HG03196 (cell line): ENCODE results near the gene CDC42EP2.
A peak's percentile ranks its signal among the peaks of the same experiment; 100 is the strongest.
"Not testable (repeated sequence)": the region's sequence is repeated elsewhere in the genome, so short reads cannot be mapped to it uniquely, and the experiment has no call there.

Experiments used
- ATAC-seq: cut with Tn5 transposase; IDR thresholded peaks from one replicate; pipeline ENCODE4 v1.9.1; 2021; ENCODE audit not compliant: unreplicated experiment

CDC42EP2 gene

GRCh38 chr11:65317025-65317786, 2.5 kb downstream of the CDC42EP2 start:
- ATAC-seq, result no peak

GRCh38 chr11:65320386-65321075, 5.9 kb downstream of the CDC42EP2 start:
- no peak for ATAC-seq

DNA sequence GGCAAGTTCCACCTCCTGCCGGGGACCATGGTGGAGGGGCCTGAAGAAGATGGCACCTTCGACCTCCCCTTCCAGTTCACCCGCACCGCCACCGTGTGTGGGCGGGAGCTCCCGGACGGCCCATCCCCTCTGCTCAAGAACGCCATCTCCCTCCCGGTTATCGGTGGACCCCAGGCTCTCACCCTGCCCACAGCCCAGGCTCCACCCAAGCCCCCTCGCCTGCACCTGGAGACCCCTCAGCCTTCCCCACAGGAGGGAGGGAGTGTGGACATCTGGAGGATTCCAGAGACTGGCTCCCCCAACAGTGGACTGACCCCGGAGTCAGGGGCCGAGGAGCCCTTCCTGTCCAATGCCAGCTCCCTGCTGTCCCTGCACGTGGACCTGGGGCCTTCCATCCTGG, 6.4 kb downstream of the CDC42EP2 start:
- ATAC-seq, result no peak

- no peak for ATAC-seq
Measured at GRCh38 chr11:65321828-65322485, 7.3 kb downstream of the CDC42EP2 start.

DNA sequence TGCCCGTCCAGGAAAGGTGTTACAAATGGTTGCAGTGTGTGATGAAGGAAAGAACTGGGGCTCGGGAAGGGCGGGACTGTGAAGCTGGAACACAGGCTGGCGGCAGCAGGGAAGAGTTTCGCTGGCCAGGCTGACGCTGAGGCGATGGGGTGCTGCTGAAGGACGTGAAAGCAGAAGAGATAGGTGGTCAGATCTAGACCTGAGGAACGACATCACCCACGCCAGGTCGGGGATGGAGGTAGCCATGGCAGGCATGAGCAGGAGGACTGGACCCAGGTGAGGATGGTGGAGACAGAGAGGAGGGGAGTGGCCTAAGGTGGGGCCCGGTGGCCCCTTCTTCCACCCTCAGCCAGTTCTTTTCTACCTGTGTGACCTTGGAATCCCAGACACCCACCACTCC, 9.1 kb downstream of the CDC42EP2 start:
- ATAC-seq, result no peak

DNA sequence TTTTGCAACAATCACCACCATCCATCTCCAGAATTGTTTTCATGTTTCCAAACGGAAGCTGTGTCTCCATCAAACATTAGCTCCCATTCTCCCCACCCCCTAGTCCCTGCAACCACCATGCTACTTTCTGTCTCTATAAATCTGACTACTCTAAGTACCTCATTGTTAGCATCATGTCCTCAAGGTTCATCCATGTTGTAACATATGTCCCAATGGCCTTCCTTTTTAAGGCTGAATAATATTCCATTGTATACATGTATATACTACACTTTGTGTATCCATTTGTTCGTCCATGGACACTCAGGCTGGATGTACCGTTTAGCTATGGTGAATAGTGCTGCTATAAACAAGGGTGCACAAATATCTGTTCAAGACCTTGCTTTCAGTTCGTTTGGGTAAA, 10.8 kb downstream of the CDC42EP2 start:
- no peak for ATAC-seq

- ATAC-seq, result no peak
Measured at GRCh38 chr11:65327021-65327420, 12.4 kb downstream of the CDC42EP2 start.

DNA sequence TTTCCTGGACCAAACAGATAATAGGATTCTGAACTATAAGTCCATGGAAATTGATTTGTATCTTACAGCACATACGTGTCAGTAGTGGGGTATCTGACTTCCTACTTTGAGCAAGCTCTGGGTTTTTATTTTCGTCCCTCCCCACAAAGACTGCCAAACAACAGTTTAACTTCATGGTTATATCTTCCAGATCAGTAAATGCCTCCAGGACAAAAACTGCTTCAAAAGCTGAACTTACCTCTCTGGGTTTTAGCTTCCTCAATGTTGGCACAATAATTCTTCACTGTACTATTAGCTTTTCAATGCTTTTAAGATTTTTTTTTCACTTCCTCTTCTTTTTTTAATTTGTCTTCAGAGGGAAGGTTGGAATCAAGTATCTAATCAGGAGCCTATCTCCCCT, 14.8 kb downstream of the CDC42EP2 start:
- no peak for ATAC-seq

DNA sequence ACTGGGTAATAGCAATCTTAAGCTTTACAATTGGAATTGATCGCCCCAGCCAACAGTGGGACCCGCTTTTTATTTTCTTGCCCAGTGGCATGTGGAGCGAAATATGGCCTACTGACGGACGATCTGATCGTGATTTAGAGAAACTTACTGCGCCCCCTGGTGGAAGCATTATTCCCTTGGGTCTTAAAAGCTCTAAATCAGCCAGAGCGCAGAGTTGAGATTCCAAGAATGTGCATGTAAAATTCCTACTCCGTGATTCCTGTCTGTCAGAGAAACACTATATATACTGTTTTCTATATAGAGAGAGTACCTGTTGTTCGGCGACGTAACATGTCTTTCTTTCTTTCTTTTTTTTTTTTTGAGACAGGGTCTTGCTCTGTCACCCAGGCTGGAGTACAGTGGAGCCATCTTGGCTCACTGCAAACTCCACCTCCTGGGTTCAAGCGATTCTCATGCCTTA, 15.3 kb downstream of the CDC42EP2 start:
- ATAC-seq, result no peak

- no peak for ATAC-seq
Measured at GRCh38 chr11:65330544-65330943, 15.9 kb downstream of the CDC42EP2 start.

- not testable (repeated sequence) for ATAC-seq
Measured at GRCh38 chr11:65332591-65332990, 17.9 kb downstream of the CDC42EP2 start.

DNA sequence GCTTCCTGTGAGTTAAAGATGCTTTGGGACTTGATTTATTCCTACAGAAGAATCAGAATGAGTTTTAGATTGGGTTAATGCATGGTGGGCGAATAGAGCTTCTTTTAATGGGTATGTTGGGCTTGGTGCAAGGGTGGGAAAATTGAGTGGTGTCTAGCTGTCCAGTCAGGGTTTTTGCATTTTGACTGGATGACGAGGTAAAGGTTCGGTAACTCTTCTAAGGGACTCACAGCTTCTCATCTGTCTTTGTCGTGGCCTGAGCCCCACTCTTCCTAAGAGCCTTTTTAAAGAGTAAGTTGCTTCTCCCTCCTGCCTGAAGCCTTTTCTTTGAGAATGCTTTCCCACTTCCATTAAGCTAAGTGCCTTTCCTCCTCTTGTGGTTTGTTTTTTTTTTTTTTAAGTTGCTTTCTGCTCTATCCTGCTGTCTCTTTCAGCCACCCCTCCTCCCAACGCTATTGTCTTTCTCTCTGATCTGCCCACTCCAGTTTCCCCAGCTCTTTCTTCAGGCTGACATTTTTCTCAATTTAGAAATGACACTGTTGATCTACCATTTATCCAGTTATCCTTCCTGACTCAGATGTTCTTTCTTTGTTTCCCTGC, 20.1 kb downstream of the CDC42EP2 start:
- ATAC-seq, result no peak

- no peak for ATAC-seq
Measured at GRCh38 chr11:65338676-65339075, 24.0 kb downstream of the CDC42EP2 start.

DNA sequence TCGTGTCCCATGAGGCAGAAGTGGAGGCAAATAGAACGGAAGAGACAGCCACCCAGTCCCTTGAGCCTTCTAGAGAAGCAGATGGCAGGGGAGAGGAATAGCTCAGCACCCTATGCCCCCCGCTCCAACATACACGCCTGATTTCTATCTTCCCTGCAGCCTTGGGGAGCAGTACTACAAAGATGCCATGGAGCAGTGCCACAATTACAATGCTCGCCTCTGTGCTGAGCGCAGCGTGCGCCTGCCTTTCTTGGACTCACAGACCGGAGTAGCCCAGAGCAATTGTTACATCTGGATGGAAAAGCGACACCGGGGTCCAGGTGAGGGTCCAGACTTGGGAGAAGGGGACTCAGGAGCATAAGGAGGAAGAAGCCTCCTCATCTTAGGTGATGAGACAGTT, 25.6 kb downstream of the CDC42EP2 start:
- no peak for ATAC-seq

DNA sequence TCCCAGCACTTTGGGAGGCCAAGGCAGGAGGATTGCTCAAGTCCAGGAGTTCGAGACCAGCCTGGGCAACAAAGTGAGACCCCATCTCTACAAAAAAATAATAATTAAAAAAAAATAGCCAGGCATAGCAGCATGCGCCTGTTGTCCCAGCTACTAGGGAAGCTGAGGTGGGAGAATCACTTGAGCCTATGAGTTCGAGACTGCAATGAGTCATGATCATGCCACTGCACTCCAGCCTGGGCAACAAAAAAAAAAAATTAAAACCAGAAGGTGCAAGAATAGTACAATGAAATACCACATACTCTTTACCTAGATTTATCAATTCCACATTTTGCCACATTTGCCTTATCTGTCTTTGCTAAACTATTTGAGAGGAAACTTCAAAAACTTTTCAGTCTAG, 27.2 kb downstream of the CDC42EP2 start:
- ATAC-seq, result no peak

DNA sequence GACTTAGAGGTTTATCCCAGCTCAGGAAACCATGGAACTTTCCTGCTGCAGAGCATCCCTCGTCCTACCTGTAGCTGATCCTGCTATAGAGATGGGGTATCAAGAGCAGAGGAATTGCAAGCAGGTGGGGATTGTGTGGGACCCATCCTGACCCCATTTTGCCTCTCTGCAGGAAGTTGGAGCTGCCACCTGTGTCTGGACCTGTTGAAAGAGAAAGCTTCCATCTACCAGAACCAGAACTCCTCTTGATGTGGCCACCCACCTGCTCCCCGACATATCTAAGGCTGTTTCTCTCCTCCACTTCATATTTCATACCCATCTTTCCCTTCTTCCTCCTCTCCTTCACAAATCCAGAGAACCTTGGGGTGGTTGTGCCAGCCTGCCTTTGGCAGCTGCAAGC, 36.8 kb downstream of the CDC42EP2 start:
- ATAC-seq, result no peak

DNA sequence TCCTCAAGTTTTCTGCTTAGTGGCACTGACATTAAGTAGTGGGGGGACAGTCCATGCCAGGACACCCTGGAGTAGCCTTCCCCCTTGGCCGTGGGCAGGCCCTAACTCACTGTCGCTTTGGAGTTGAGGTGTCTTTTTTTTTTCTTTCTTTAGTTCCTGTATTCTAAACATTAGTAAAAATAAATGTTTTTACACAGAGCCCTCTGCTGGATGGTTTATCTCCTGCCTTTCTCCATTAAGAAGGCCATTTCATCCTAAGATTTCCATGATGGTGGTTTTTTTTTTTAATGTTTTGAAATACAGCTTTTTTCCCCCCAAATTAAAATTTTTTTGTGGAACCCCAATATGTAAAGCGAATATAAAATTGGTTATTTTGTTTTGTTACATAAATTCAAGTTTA, 38.1 kb downstream of the CDC42EP2 start:
- ATAC-seq, result no peak

DNA sequence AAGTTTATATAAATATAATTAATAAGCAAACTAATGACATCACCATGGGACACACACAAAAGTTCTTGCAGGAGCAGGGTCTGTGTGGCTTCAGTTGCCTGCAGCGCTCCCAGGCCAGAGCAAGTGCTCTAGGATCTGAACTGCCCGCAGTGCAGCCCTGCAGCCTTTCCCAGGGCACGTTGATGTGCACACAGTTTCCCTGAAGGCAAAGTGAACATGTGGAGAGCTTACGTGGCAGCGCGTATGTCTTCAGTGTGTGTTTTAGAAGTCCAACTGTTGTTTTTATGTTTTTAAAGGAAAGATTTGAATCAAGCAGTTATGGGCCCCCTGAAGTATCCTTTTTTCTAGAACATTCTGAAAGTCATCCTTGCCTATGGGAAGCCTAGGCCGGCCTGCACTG, 38.7 kb downstream of the CDC42EP2 start:
- ATAC-seq, result no peak

DNA sequence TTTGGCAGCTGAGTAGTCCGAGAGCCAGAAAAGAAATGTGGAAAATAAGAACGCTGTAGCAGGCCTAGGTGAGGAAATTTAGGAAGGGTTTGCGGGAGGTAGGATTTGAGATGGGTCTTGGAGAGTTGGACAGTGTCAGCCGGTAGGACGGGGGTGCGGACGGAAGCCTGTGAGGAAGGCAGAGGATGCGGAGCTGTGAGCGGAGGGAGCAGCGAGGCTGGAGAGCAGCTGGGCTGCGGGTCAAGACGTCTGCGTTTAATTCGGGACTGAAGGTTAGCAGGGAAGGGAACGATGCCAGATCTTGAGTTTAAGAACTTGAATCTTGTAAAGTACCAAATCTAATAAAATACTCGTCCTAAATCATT, 39.2 kb downstream of the CDC42EP2 start:
- ATAC-seq, result no peak

DNA sequence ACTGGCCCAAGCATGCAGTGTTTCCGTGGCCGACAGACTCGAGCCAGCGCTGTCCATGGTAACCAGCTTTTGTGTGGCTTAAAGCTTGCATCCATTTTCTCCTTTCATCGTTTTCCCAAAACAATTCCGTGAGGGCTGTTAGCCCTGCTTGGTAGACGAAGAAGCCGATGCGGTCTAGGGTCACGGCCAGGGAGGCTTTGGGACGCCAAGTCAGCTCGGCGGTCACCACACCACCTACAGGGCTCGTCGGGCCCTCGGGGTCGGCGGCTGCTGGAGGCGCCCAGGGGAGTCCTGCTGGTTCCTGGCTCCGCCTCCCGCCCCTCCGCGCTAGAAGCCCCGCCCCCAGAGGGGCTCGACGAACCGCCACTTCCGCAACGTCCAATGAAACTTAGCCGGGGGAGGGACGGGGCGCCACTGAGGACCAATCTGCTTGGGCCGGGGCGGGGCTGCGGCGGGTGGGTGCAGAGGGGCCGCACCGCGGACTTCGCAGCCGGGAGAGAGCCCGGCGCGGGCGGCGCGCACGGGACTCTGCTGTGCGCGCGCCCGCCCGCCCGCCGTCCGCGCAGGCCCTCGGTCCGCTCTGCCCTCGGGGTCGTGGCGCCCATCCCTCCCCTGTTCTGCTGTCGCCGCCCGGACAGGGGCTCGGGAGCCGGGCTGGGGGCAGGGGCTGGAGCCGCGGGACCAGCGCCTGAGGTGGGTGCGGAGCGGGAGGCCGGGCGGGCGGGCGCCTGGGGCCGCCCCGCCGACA, 39.8 kb downstream of the CDC42EP2 start, which contains the start of gene TIGD3:
Gene TIGD3 (plus strand): TSS at position 487 of the 748 bp plus-strand sequence. CDS start 1,058 bp downstream, outside the sequence.
- peak; percentile 79 for ATAC-seq
